Measurements from ENCODE around the gene KCNAB2.

DNA sequence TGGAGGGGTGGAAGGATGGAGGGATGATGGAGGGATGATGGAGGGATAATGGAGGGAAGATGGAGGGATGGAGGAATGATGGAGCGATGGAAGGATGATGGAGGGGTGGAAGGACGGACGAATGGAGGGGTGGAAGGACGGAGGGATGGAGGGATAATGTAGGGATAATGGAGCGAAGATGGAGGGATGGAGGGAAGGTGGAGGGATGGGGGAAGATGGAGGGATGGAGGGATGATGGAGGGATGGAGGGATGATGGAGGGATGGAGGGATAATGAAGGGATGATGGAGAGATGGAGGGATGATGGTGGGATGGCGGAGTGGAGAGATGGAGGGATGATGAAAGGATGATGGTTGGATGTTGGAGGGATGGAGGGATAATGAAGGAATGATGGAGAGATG, 61.3 kb downstream of the KCNAB2 start:
- TF ChIP-seq, protein P1, sequence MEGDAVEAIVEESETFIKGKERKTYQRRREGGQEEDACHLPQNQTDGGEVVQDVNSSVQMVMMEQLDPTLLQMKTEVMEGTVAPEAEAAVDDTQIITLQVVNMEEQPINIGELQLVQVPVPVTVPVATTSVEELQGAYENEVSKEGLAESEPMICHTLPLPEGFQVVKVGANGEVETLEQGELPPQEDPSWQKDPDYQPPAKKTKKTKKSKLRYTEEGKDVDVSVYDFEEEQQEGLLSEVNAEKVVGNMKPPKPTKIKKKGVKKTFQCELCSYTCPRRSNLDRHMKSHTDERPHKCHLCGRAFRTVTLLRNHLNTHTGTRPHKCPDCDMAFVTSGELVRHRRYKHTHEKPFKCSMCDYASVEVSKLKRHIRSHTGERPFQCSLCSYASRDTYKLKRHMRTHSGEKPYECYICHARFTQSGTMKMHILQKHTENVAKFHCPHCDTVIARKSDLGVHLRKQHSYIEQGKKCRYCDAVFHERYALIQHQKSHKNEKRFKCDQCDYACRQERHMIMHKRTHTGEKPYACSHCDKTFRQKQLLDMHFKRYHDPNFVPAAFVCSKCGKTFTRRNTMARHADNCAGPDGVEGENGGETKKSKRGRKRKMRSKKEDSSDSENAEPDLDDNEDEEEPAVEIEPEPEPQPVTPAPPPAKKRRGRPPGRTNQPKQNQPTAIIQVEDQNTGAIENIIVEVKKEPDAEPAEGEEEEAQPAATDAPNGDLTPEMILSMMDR (IDR thresholded peaks at IDR 0.05) = no peak
- TF ChIP-seq POLR2A (IDR thresholded peaks at IDR 0.05) = no peak
